HG02623 (cell line): ENCODE measurements around the gene VCL.
"Not testable (repeated sequence)": the region's sequence is repeated elsewhere in the genome, so short reads cannot be mapped to it uniquely, and the experiment has no call there.

ENCODE experiments used
- ATAC-seq: cut with Tn5 transposase; IDR thresholded peaks from one replicate; pipeline ENCODE4 v1.9.1; 2021; ENCODE audit warnings: moderate library complexity; ENCODE audit not compliant: unreplicated experiment

VCL gene

DNA sequence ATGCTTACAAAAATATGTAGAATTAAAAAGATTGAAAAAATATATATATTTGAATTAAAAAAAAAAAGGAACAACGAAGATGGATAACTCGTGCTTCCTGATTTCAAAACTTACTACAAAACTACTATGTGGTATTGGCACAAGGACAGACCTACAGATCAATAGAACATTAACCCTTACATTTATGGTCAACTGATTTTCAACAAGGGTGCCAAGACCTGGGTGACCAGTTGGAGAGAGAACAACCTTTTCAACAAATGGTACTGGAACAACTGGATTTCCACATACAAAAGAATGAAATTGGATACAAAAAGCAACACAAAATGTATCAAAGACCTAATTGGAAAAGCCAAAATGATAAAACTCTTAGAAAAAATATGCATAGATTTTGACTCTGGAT, 142.6 kb downstream of the VCL start:
- ATAC-seq: no peak

- no peak for ATAC-seq
Observed at GRCh38 chr10:74145133-74145532, 147.2 kb downstream of the VCL start.

GRCh38 chr10:74146980-74147379, 149.1 kb downstream of the VCL start:
- not testable (repeated sequence) for ATAC-seq

GRCh38 chr10:74150204-74150989, 152.5 kb downstream of the VCL start, which contains the start of gene AP3M1:
Gene AP3M1 (minus strand): TSS chr10:74150828. CDS start chr10:74138379, 12,449 bp downstream.
- peak; percentile 34 for ATAC-seq

GRCh38 chr10:74150990-74151878, 153.3 kb downstream of the VCL start, which contains the start of gene ADK:
Gene ADK (plus strand): TSS chr10:74151221. CDS start chr10:74151279, 58 bp downstream.
- peak; percentile 84 for ATAC-seq

DNA sequence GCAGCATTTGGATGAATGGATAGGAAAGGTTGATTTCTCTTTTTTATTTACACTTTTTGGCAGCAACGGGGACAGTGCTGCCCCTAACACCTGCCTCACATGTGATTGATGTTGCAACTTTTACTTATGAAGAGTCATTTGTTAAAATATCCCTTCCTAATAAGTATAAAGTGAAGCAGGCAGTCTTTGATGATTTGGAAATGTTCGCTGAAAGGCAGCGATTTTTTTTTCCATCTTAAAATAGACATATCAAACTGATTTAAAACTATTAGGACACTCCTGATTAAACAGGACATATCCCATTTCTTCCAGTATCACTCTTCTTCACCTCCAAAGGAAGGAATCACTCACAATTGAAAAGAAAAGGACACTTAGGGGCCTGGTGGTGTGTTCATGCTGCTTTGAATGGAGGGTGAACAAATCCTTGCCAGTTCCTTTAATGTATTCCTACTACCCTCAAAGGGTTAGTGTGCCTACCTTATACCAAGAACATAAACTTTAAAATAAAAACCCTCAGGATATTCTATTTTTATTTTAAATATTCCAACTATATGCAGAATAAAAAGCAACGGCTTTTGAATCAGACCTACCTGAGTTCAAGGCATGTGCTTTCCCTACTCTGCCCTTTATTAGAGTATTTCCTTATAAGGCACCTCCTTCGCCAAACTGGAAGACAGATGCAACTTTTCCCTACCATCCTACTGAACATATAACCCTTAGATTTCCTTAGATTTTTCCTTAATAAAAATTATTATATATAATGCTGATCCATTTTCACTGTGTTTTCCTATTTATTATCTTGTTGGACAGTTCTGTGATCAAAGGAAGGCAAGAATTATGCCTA, 154.2 kb downstream of the VCL start:
- ATAC-seq: no peak

DNA sequence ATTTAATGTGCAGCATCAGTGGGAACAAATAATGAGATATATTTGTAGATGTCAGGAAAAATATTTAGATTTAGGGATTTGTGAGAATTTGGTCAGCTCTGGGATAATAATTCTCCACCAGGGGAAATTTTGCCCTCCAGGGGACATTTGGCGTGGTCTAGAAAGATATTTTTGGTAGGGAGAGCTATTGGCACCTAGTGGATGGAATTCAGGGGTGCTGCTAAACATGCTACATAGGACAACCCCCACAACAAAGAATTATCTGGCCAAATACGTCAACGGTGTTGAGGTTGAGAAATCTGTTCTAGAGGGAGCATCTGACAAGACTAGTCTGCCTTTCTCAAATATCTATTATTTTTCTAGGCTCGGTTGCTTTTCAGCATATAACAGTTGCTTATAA, 155.2 kb downstream of the VCL start:
- ATAC-seq: no peak

DNA sequence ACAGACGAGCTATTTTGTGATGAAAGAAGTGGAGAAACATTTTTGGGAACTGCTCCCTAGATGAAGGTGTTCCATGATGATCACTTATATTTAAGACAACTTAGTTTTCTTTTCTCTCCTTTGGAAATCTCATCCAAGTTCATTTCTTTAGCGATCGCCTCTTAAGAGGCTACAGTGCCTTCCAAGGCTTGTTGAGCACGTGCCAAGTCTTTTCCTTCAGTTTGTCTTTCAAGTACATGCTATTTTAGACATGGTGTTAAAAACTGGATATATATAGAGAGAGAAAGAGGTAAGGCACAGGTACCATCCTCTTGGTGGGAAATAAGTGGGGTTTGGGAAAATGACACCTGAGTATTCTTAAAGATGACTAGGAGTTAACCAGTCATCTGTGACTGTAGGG, 155.8 kb downstream of the VCL start:
- ATAC-seq: no peak

- ATAC-seq: no peak
Observed at GRCh38 chr10:74156919-74157289, 159.0 kb downstream of the VCL start.

GRCh38 chr10:74160013-74160412, 162.1 kb downstream of the VCL start:
- ATAC-seq: no peak

DNA sequence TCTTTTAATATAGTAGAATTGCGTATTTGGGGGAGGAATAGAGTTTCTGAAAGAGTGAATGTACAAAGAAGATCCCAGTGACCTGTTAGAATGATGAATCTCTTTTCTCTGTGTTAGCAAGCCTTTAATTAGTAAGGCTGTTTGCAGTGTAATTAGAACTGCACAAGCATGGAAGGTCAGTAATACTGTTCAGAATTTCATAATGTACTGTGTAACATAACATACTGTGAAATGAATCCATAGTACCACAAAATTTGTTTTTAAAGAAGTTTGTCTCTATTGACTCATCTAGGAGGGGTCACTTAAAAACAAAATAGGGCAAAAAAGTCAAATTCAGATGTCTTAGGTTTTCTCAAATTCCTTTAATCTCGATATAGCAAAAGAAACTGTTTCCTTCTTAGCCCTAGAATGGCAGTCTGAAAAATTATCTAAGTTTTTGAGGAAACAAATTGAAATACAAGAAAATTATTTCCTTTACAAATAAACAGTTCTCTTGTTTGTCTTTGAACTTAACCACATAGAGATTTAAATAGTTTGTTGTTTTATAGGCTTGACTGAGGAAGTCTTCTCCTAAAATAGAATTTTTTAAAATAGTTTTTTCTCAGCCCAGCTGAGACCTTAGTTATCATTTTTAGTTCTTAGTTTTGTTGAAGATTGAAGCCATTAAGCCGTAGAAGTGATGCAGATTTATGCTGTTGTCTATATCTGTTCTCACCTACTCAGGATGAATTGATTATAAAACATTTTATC, 165.6 kb downstream of the VCL start:
- no peak for ATAC-seq

GRCh38 chr10:74164716-74165529, 167.0 kb downstream of the VCL start:
- ATAC-seq: no peak

- ATAC-seq: no peak
Observed at GRCh38 chr10:74165530-74165901, 167.6 kb downstream of the VCL start.

- ATAC-seq: no peak
Observed at GRCh38 chr10:74167443-74167842, 169.5 kb downstream of the VCL start.
